H1 (cell line): ENCODE results near the gene TBC1D9B. TPM values are rescaled to one million over a fixed set of nuclear protein-coding genes. Genes with fewer than 3 reads are reported as not detected.

ENCODE experiments used
- CTCF ChIA-PET: fragments of 300-600 bp; sonication (Branson Sonifier 250); formaldehyde crosslinking; loops from one replicate; lab custom pipeline; 2021; ENCODE audit not compliant: partially characterized antibody; lab: Charles Lee
- POLR2A ChIA-PET: fragments of 300-600 bp; sonication (Branson Sonifier 250); formaldehyde crosslinking; loops from one replicate; lab custom pipeline; 2021; ENCODE audit warnings: inconsistent platforms; ENCODE audit not compliant: partially characterized antibody; lab: Charles Lee
- DNase-seq, 2 experiments: peaks; one replicate each; pipeline versions ENCODE4 v3.0.0 to v3.0.0-alpha.2; 2010 to 2022; ENCODE audit warnings: low spot score in 2 of 2, low read depth in 1 of 2, mixed read lengths in 1 of 2
- FAIRE-seq: peaks from 2 replicates; lab custom pipeline; 2011; peaks lifted over from hg19 to GRCh38; lab: Jason Lieb, UNC
- H2AFZ ChIP-seq: 2 replicates; pipeline ENCODE4 v1.8.1; 2012; ENCODE audit warnings: low read length, inconsistent platforms
- H2AK5ac ChIP-seq: 2 replicates; pipeline ENCODE4 v1.6.1; 2013; ENCODE audit warnings: low read depth, low read length
- H2BK120ac ChIP-seq: replicated peaks from 2 replicates; pipeline ENCODE3; 2013; ENCODE audit warnings: low read depth, low read length, inconsistent platforms
- H2BK12ac ChIP-seq: 2 replicates; pipeline ENCODE4 v1.6.1; 2013; ENCODE audit warnings: low read depth, low read length
- H2BK15ac ChIP-seq: 2 replicates; pipeline ENCODE4 v1.6.1; 2013; ENCODE audit warnings: low read length
- H2BK20ac ChIP-seq: 2 replicates; pipeline ENCODE4 v1.6.1; 2013; ENCODE audit warnings: low read length
- H2BK5ac ChIP-seq: 2 replicates; pipeline ENCODE4 v1.6.1; 2013; ENCODE audit warnings: low read depth, low read length
- H3K14ac ChIP-seq: 2 replicates; pipeline ENCODE4 v1.6.1; 2013; ENCODE audit warnings: inconsistent platforms; ENCODE audit not compliant: insufficient read length
- H3K18ac ChIP-seq: 2 replicates; pipeline ENCODE4 v1.6.1; 2013; ENCODE audit warnings: low read length; ENCODE audit errors: extremely low read depth
- H3K23ac ChIP-seq: 2 replicates; pipeline ENCODE4 v1.6.1; 2013; ENCODE audit warnings: inconsistent platforms; ENCODE audit not compliant: insufficient read length
- H3K23me2 ChIP-seq: 2 replicates; pipeline ENCODE4 v1.6.1; 2013; ENCODE audit warnings: low read depth, low read length
- H3K27ac ChIP-seq: 2 replicates; pipeline ENCODE4 v1.6.1; 2011; ENCODE audit warnings: low read depth, low read length, inconsistent platforms
- H3K27me3 ChIP-seq, 4 experiments: replicated peaks in 1 of 4; 1 replicate in 1 of 4; 2 replicates in 3 of 4; pipeline versions ENCODE4 v1.6.1 to v1.8.1; 2011 to 2013; ENCODE audit warnings: low read length in 3 of 4, mild to moderate bottlenecking in 3 of 4, inconsistent platforms in 2 of 4, mixed read lengths in 2 of 4, moderate library complexity in 1 of 4; ENCODE audit not compliant: control insufficient read depth in 3 of 4, insufficient read depth in 3 of 4; ENCODE audit errors: extremely low read depth in 1 of 4
- H3K36me3 ChIP-seq, 4 experiments: 2 replicates each; pipeline versions ENCODE4 v1.6.1 to v1.8.1; 2011 to 2013; ENCODE audit warnings: mild to moderate bottlenecking in 4 of 4, low read length in 3 of 4, moderate library complexity in 2 of 4, control low read depth in 1 of 4, inconsistent platforms in 1 of 4; ENCODE audit not compliant: insufficient read depth in 4 of 4, control insufficient read depth in 2 of 4
- H3K4ac ChIP-seq: replicated peaks from 2 replicates; pipeline ENCODE3; 2013; ENCODE audit warnings: low read length, low read depth, mixed read lengths, inconsistent platforms; ENCODE audit not compliant: insufficient read length
- H3K4me1 ChIP-seq, 4 experiments: replicated peaks in 1 of 4; 1 replicate in 1 of 4; 2 replicates in 3 of 4; pipeline versions ENCODE4 v1.6.1 to v1.8.1; 2011 to 2013; ENCODE audit warnings: low read length in 3 of 4, inconsistent platforms in 2 of 4, mixed read lengths in 1 of 4; ENCODE audit not compliant: insufficient read depth in 4 of 4, control insufficient read depth in 3 of 4
- H3K4me2 ChIP-seq, 2 experiments: 2 replicates each; pipeline versions ENCODE4 v1.6.1 to v1.8.1; 2011 to 2013; ENCODE audit warnings: low read depth in 2 of 2, low read length in 2 of 2, control low read depth in 1 of 2, inconsistent platforms in 1 of 2, mild to moderate bottlenecking in 1 of 2; ENCODE audit not compliant: insufficient read depth in 1 of 2
- H3K4me3 ChIP-seq, 4 experiments: fragments of 200-600, 300-600 bp in 1 of 4; sonication (generic), shearing (Covaris generic), sonication (Bioruptor Twin) in 1 of 4; 2 replicates each; pipeline versions ENCODE4 v1.5.1 to v1.8.1; 2011 to 2016; ENCODE audit warnings: low read length in 4 of 4, low read depth in 3 of 4, control low read depth in 2 of 4, inconsistent platforms in 2 of 4, mild to moderate bottlenecking in 2 of 4, mixed read lengths in 1 of 4, moderate library complexity in 1 of 4; ENCODE audit not compliant: insufficient read depth in 2 of 4; ENCODE audit errors: extremely low read depth in 1 of 4
- H3K56ac ChIP-seq: replicated peaks from 2 replicates; pipeline ENCODE3; 2013; ENCODE audit warnings: low read depth, mild to moderate bottlenecking, mixed read lengths, low read length, inconsistent platforms; ENCODE audit not compliant: insufficient read length
- H3K79me1 ChIP-seq: 2 replicates; pipeline ENCODE4 v1.6.1; 2013; ENCODE audit warnings: low read depth, low read length, control low read depth
- H3K79me2 ChIP-seq, 2 experiments: 2 replicates each; pipeline versions ENCODE4 v1.6.1 to v1.8.1; 2012 to 2013; ENCODE audit warnings: low read length in 2 of 2, mild to moderate bottlenecking in 2 of 2, inconsistent platforms in 1 of 2; ENCODE audit not compliant: insufficient read depth in 2 of 2, control insufficient read depth in 1 of 2
- H3K9ac ChIP-seq, 4 experiments: replicated peaks in 1 of 4; 1 replicate in 1 of 4; 2 replicates in 3 of 4; pipeline versions ENCODE4 v1.6.1 to v1.8.1; 2011 to 2013; ENCODE audit warnings: low read depth in 3 of 4, low read length in 3 of 4, control low read depth in 2 of 4, mild to moderate bottlenecking in 2 of 4, moderate library complexity in 2 of 4, inconsistent platforms in 1 of 4; ENCODE audit errors: extremely low read depth in 1 of 4
- H3K9me3 ChIP-seq, 2 experiments: 2 replicates each; pipeline versions ENCODE4 v1.6.1 to v1.8.1; 2012 to 2013; ENCODE audit warnings: mild to moderate bottlenecking in 2 of 2, moderate library complexity in 2 of 2, control low read depth in 1 of 2, inconsistent platforms in 1 of 2, low read depth in 1 of 2, low read length in 1 of 2, mixed read lengths in 1 of 2; ENCODE audit not compliant: insufficient read depth in 2 of 2
- H4K20me1 ChIP-seq, 2 experiments: replicated peaks in 1 of 2; 2 replicates each; pipeline versions ENCODE3 to v1.8.1; 2011 to 2013; ENCODE audit warnings: inconsistent platforms in 2 of 2, low read length in 2 of 2, mild to moderate bottlenecking in 1 of 2; ENCODE audit not compliant: insufficient read depth in 2 of 2, control insufficient read depth in 1 of 2
- H4K5ac ChIP-seq: 2 replicates; pipeline ENCODE4 v1.6.1; 2013; ENCODE audit warnings: low read length, low read depth, mixed read lengths, inconsistent platforms; ENCODE audit not compliant: insufficient read length
- H4K8ac ChIP-seq: 2 replicates; pipeline ENCODE4 v1.8.0; 2013; ENCODE audit warnings: mild to moderate bottlenecking, moderate library complexity, low read length, inconsistent platforms; ENCODE audit not compliant: insufficient read depth; ENCODE audit errors: extremely low read depth
- H4K91ac ChIP-seq: replicated peaks from 2 replicates; pipeline ENCODE3; 2013; ENCODE audit warnings: low read length, mixed read lengths, inconsistent platforms; ENCODE audit not compliant: insufficient read length
- ATF2 ChIP-seq: IDR thresholded peaks from 2 replicates; pipeline ENCODE4 v1.6.1; 2012; ENCODE audit warnings: low read length, inconsistent platforms
- BACH1 ChIP-seq: IDR thresholded peaks from 2 replicates; pipeline ENCODE4 v1.6.1; 2012; ENCODE audit warnings: low read length, improper control_type of control experiment
- EGR1 ChIP-seq: IDR thresholded peaks from 2 replicates; pipeline ENCODE4 v1.6.1; 2011; ENCODE audit warnings: low read depth, low read length, borderline replicate concordance
- GABPA ChIP-seq: IDR thresholded peaks from 2 replicates; pipeline ENCODE4 v1.6.1; 2011; ENCODE audit warnings: mild to moderate bottlenecking, low read length, moderate library complexity, borderline replicate concordance; ENCODE audit not compliant: insufficient read depth
- GTF2F1 ChIP-seq: IDR thresholded peaks from 2 replicates; pipeline ENCODE4 v1.6.1; 2012; ENCODE audit warnings: low read depth, low read length, improper control_type of control experiment, borderline replicate concordance
- JUND ChIP-seq: IDR thresholded peaks from 2 replicates; pipeline ENCODE4 v1.6.1; 2011; ENCODE audit warnings: mild to moderate bottlenecking, improper control_type of control experiment, low read length
- MAFK ChIP-seq: IDR thresholded peaks from 2 replicates; pipeline ENCODE4 v1.6.1; 2012; ENCODE audit warnings: low read depth, mild to moderate bottlenecking, improper control_type of control experiment, low read length
- POLR2A ChIP-seq, 2 experiments: IDR thresholded peaks; 1 replicate in 1 of 2; 2 replicates in 1 of 2; pipeline ENCODE4 v1.6.1; 2011; ENCODE audit warnings: low read depth in 2 of 2, low read length in 2 of 2, mild to moderate bottlenecking in 2 of 2; ENCODE audit errors: control extremely low read depth in 1 of 2
- RAD21 ChIP-seq, 2 experiments: IDR thresholded peaks in 1 of 2; conservative IDR thresholded peaks in 1 of 2; 2 replicates each; pipeline ENCODE4 v1.6.1; 2011; ENCODE audit warnings: low read depth in 2 of 2, low read length in 2 of 2, improper control_type of control experiment in 1 of 2, inconsistent platforms in 1 of 2, mild to moderate bottlenecking in 1 of 2, moderate library complexity in 1 of 2
- TAF7 ChIP-seq: optimal IDR thresholded peaks from 2 replicates; pipeline ENCODE3; 2011; ENCODE audit warnings: low read depth, mild to moderate bottlenecking, inconsistent platforms, low read length, moderate library complexity, borderline replicate concordance
- TBP ChIP-seq: IDR thresholded peaks from 2 replicates; pipeline ENCODE4 v1.6.1; 2011; ENCODE audit warnings: low read depth, low read length, improper control_type of control experiment
- ZNF274 ChIP-seq: IDR thresholded peaks from 2 replicates; pipeline ENCODE4 v1.7.0; 2012; ENCODE audit warnings: low read length, borderline replicate concordance; ENCODE audit errors: extremely low read depth
- WGBS, 2 experiments: shearing (Covaris generic) in 1 of 2; methylation state at CpG; one replicate each; pipeline versions ENCODE4 v1.1.6 to v1.1.7; 2013 to 2015; ENCODE audit warnings: low lambda C conversion rate in 2 of 2, mixed read lengths in 2 of 2, inconsistent platforms in 1 of 2, low coverage in 1 of 2, missing lambda C conversion rate in 1 of 2; ENCODE audit not compliant: insufficient replicate concordance in 2 of 2, insufficient coverage in 1 of 2, insufficient read length in 1 of 2; ENCODE audit errors: extremely low coverage in 1 of 2, missing lambda C conversion rate in 1 of 2; 5-methylcytosine and 5-hydroxymethylcytosine counted together
- polyA plus RNA-seq, 7 experiments: library from polyadenylated mRNA; depleted of rRNA in 3 of 7; stranded (reverse) in 5 of 7; unstranded in 2 of 7; fragments of >200 nt in 5 of 7; fragments of 200-250 nt in 2 of 7; gene quantifications; 1 replicate in 5 of 7; 2 replicates in 1 of 7; 4 replicates in 1 of 7; pipeline versions ENCODE4 v1.2.1 to v1.2.3, GENCODE V29; 2011 to 2013; ENCODE audit warnings: missing spikeins in 2 of 7, mixed read lengths in 2 of 7
- total RNA-seq: library from RNA; stranded (reverse); fragmentation: NEBNext Ultra II Directional; extraction: Animal tissue kit (Norgen Biotek cat#: 25700); gene quantifications from 2 replicates; pipeline ENCODE4 v1.2.1, GENCODE V29; 2021

TBC1D9B gene
- total and polyA plus RNA-seq, 2 of the 8 experiments (the other 6 are each of a cell fraction or from before 2014, with no cell fraction given): 33.6 to 57.1 TPM

DNA sequence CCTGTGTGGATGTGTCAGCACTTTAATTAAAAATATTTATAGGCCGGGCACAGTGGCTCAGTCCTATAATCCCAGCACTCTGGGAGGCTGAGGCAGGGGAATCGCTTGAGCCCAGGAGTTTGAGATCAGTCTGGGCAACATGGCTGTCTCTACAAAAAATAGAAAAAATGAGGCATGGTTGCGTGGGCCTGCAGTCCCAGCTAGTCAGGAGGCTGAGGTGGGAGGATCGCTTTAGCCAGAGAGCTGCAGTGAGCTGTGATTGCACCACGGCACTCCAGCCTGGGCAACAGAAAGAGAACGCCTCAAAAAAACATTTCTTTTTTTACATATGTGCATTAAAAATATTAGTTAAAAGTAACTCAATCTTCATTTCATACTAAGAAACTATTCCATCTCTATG is 6.2 kb downstream of the TBC1D9B start:
- peaks cover 0 to 13% of the 10 kb centered on the region in 2 experiments for H4K20me1 ChIP-seq
- H4K8ac ChIP-seq: no peak overlapping the region
- no peaks in the 10 kb centered on the region for H3K9me3 ChIP-seq
- no peak overlapping the region for H3K56ac ChIP-seq
- no peak overlapping the region for H3K27ac ChIP-seq
- H2BK12ac ChIP-seq: no peak overlapping the region
- no peak overlapping the region for H3K23ac ChIP-seq
- no peak overlapping the region for H2BK120ac ChIP-seq
- H3K4me1 ChIP-seq: no peaks in the 10 kb centered on the region
- H2AK5ac ChIP-seq: no peak overlapping the region
- no peak overlapping the region for H3K4me2 ChIP-seq
- ChIA-PET POLR2A (interaction anchor here (0.9 kb wide), 2 partner anchors 11 to 79 kb away, joined by 3 to 4 read pairs; no protein-coding TSS in a partner anchor), CTCF (interaction anchor here (0.6 to 2.5 kb wide), 2 partner anchors 31 to 170 kb away, joined by 4 to 7 read pairs; no protein-coding TSS in a partner anchor)
- H3K4ac ChIP-seq: no peak overlapping the region
- H3K18ac ChIP-seq: no peak overlapping the region
- no peak for FAIRE-seq
- WGBS, 2 experiments: 94% methylated on average over 6 of the region's 6 CpGs; no CpG with 5 or more reads in 1 of the 2 experiments
- no peak overlapping the region for H2BK5ac ChIP-seq
- H2BK20ac ChIP-seq: no peak overlapping the region
- H2AFZ ChIP-seq: no peak overlapping the region
- H3K36me3 ChIP-seq: peaks cover 3 to 21% (median 5%) of the 10 kb centered on the region in 4 experiments; a peak in 6 of 8 replicates
- H4K5ac ChIP-seq: no peak overlapping the region
- no peak overlapping the region for H3K14ac ChIP-seq
- H3K79me1 ChIP-seq: peaks cover 6% of the 10 kb centered on the region
- H3K79me2 ChIP-seq: peaks cover 0 to 2% of the 10 kb centered on the region in 2 experiments; a peak in 1 of 4 replicates
- no peak overlapping the region for H4K91ac ChIP-seq
- DNase-seq: no peak
- no peak overlapping the region for H3K9ac ChIP-seq
- no peak overlapping the region for H3K4me3 ChIP-seq
- H3K23me2 ChIP-seq: no peaks in the 10 kb centered on the region
- H2BK15ac ChIP-seq: no peak overlapping the region
- H3K27me3 ChIP-seq: 0 out of 7 replicates have a peak, but pooled peaks cover 0 to 2% (median 0%) of the 10 kb centered on the region in 4 experiments
- TF ChIP-seq TAF7: no peak
- no peak for TF ChIP-seq GABPA
- no peak for TF ChIP-seq GTF2F1
- no peak for TF ChIP-seq BACH1
- no peak for TF ChIP-seq POLR2A (IDR thresholded peaks at IDR 0.05; ENCODE audit: control extremely low read depth in 1 of 2, low read depth in 2 of 2, low read length in 2 of 2)
- no peak for TF ChIP-seq ATF2
- TF ChIP-seq MAFK: no peak
- TF ChIP-seq TBP: no peak
- TF ChIP-seq RAD21 (IDR thresholded peaks at IDR 0.05 in 1 of 2, conservative IDR thresholded peaks at IDR 0.05 in 1 of 2; ENCODE audit: low read depth in 2 of 2, low read length in 2 of 2): no peak
- TF ChIP-seq EGR1: no peak
- no peak for TF ChIP-seq ZNF274
- no peak for TF ChIP-seq JUND
